ENCODE measurements around the gene HNRNPC. TPM values are rescaled to one million over a fixed set of nuclear protein-coding genes. Genes with fewer than 3 reads are reported as not detected.

HNRNPC gene
- total RNA-seq, 1 donor from 2014 or later: 1,872 TPM

DNA sequence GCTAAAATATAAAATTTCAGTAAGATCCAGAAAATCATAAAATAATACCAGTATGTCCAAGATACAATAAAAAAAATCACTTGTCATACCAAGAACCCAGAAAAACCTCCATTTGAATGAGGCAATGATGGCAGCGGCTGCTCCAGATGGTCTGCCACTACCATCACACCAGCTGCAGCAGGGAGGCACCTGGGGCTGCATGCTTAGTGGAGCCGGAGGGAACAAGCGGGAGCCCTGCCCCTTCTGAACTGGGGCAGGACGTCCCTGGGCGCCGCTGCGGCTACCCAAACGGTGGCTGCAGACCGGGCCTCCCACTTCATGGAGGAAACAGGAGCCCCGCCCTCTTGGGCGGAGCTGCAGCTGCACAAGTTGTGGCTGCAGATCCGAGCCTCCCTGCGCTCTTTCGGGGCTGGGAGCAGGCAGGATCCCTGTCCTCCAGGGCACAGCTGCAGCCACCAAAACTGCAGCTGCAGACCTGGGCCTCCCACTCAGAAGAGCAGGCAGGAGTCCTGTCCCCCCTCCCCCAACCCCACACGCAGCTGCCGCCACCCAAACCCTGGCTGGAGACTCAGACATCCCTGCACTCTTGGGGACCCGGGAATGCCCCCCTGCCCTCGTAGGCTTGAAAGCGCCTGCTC is 77.3 kb downstream of the HNRNPC start:
- H3K4me3 Mint-ChIP-seq: peak overlapping the region; percentile 64

GRCh38 chr14:21191261-21191808 is 77.9 kb downstream of the HNRNPC start:
- H3K27me3 ChIP-seq: no peaks in the 10 kb centered on the region
- Mint-ChIP-seq H3K27ac (no peak overlapping the region), H3K4me3 (peak overlapping the region; percentile 64)

More for the DNA sequence above, 77.3 kb downstream of the HNRNPC start:
- Mint-ChIP-seq H3K36me3 (no peaks in the 10 kb centered on the region), H3K9me3 (peaks cover 5% of the 10 kb centered on the region), H3K4me1 (peaks cover 9% of the 10 kb centered on the region), H3K27me3 (ENCODE audit: insufficient read depth, low read depth) (peaks cover 12% of the 10 kb centered on the region), H3K27ac (no peak overlapping the region)
- Histone ChIP-seq H3K79me2 (ENCODE audit: low read depth) (no peaks in the 10 kb centered on the region), H3K4me1 (peaks cover 3% of the 10 kb centered on the region), H3K9ac (no peak overlapping the region), H4K20me1 (ENCODE audit: low read depth) (no peaks in the 10 kb centered on the region), H3K4me3 (peak overlapping the region; percentile 24), H3K4me2 (peak overlapping the region; percentile 60), H3K27me3 (no peaks in the 10 kb centered on the region), H3F3A (ENCODE audit: low read depth) (peaks cover 33% of the 10 kb centered on the region), H3K9me3 (ENCODE audit: low read depth) (no peaks in the 10 kb centered on the region), H3K27ac (no peak overlapping the region), H2AFZ (replicated peaks) (peak overlapping the region; percentile 71), H3K36me3 (no peaks in the 10 kb centered on the region)
- no peak for TF ChIP-seq EZH2 (IDR thresholded peaks at IDR 0.05)
- no peak for TF ChIP-seq EZH2phosphoT487 (IDR thresholded peaks at IDR 0.05)
- DNase-seq (ENCODE audit: low spot score): peak; percentile 93

GRCh38 chr14:21185491-21185890 is 83.8 kb downstream of the HNRNPC start:
- H3K9ac ChIP-seq: no peak overlapping the region
- H3K4me3 ChIP-seq: no peak overlapping the region
- no peaks in the 10 kb centered on the region for H3K27me3 Mint-ChIP-seq (ENCODE audit: insufficient read depth, low read depth)
- DNase-seq (ENCODE audit: low spot score): no peak
- no peak overlapping the region for H3K4me2 ChIP-seq
- no peaks in the 10 kb centered on the region for H3K36me3 ChIP-seq
- H3F3A ChIP-seq (ENCODE audit: low read depth): no peaks in the 10 kb centered on the region
- TF ChIP-seq EZH2 (IDR thresholded peaks at IDR 0.05) (no peak), EZH2phosphoT487 (IDR thresholded peaks at IDR 0.05) (no peak), CTCF (IDR thresholded peaks at IDR 0.05) (no peak)
- H2AFZ ChIP-seq (replicated peaks): no peak overlapping the region
- H3K27ac Mint-ChIP-seq: no peak overlapping the region
- no peaks in the 10 kb centered on the region for H3K4me1 Mint-ChIP-seq
- H3K4me1 ChIP-seq: no peaks in the 10 kb centered on the region
- peaks cover 4% of the 10 kb centered on the region for H3K9me3 Mint-ChIP-seq
- H3K4me3 Mint-ChIP-seq: no peak overlapping the region
- H3K27ac ChIP-seq: no peak overlapping the region
- H4K20me1 ChIP-seq (ENCODE audit: low read depth): no peaks in the 10 kb centered on the region
- H3K27me3 ChIP-seq: no peaks in the 10 kb centered on the region
- H3K9me3 ChIP-seq (ENCODE audit: low read depth): no peaks in the 10 kb centered on the region
- no peaks in the 10 kb centered on the region for H3K79me2 ChIP-seq (ENCODE audit: low read depth)
- no peaks in the 10 kb centered on the region for H3K36me3 Mint-ChIP-seq

More at GRCh38 chr14:21191261-21191808, 77.9 kb downstream of the HNRNPC start:
- Histone ChIP-seq H2AFZ (replicated peaks) (peak overlapping the region; percentile 55), H3K9ac (no peak overlapping the region), H3K9me3 (ENCODE audit: low read depth) (no peaks in the 10 kb centered on the region), H3K4me3 (peak overlapping the region; percentile 24), H3K4me2 (peak overlapping the region; percentile 60), H3K79me2 (ENCODE audit: low read depth) (no peaks in the 10 kb centered on the region), H4K20me1 (ENCODE audit: low read depth) (no peaks in the 10 kb centered on the region), H3F3A (ENCODE audit: low read depth) (peaks cover 33% of the 10 kb centered on the region), H3K4me1 (peaks cover 3% of the 10 kb centered on the region), H3K36me3 (no peaks in the 10 kb centered on the region), H3K27ac (no peak overlapping the region)
- H3K27me3 Mint-ChIP-seq (ENCODE audit: insufficient read depth, low read depth): peaks cover 12% of the 10 kb centered on the region
- DNase-seq (ENCODE audit: low spot score): no peak
- TF ChIP-seq EZH2 (IDR thresholded peaks at IDR 0.05) (no peak), EZH2phosphoT487 (IDR thresholded peaks at IDR 0.05) (no peak), CTCF (IDR thresholded peaks at IDR 0.05) (no peak)
- H3K36me3 Mint-ChIP-seq: no peaks in the 10 kb centered on the region
- peaks cover 9% of the 10 kb centered on the region for H3K4me1 Mint-ChIP-seq
- peaks cover 3% of the 10 kb centered on the region for H3K9me3 Mint-ChIP-seq

- no peaks in the 10 kb centered on the region for H3F3A ChIP-seq (ENCODE audit: low read depth)
- Mint-ChIP-seq H3K27me3 (ENCODE audit: insufficient read depth, low read depth) (no peaks in the 10 kb centered on the region), H3K9me3 (peaks cover 6% of the 10 kb centered on the region), H3K4me1 (no peaks in the 10 kb centered on the region), H3K27ac (no peak overlapping the region), H3K4me3 (no peak overlapping the region), H3K36me3 (no peaks in the 10 kb centered on the region)
- no peak overlapping the region for H3K27ac ChIP-seq
- no peak overlapping the region for H2AFZ ChIP-seq (replicated peaks)
- H3K36me3 ChIP-seq: no peaks in the 10 kb centered on the region
- no peak overlapping the region for H3K4me2 ChIP-seq
- no peak for DNase-seq (ENCODE audit: low spot score)
- no peak overlapping the region for H3K4me3 ChIP-seq
- H3K4me1 ChIP-seq: no peaks in the 10 kb centered on the region
- H3K9ac ChIP-seq: no peak overlapping the region
- TF ChIP-seq EZH2 (IDR thresholded peaks at IDR 0.05): no peak
- TF ChIP-seq CTCF (IDR thresholded peaks at IDR 0.05): no peak
- no peak for TF ChIP-seq EZH2phosphoT487 (IDR thresholded peaks at IDR 0.05)
- H4K20me1 ChIP-seq (ENCODE audit: low read depth): no peaks in the 10 kb centered on the region
- no peaks in the 10 kb centered on the region for H3K9me3 ChIP-seq (ENCODE audit: low read depth)
- no peaks in the 10 kb centered on the region for H3K79me2 ChIP-seq (ENCODE audit: low read depth)
- no peaks in the 10 kb centered on the region for H3K27me3 ChIP-seq
These were observed 85.0 kb downstream of the HNRNPC start for GRCh38 chr14:21184254-21184653.

Data from neural progenitor cell (in vitro differentiated cells).